Tibial artery (tissue), 4 donors: Measurements from ENCODE around the gene PRRT1B.

Experiments
- DNase-seq, 2 donors: peaks; one replicate each; pipeline ENCODE4 v3.0.0-alpha.2; 2019
- H3K27ac ChIP-seq, 2 donors: fragments of 200-600 bp; sonication (generic) in 1 of 2; 1 replicate in 1 of 2; 2 replicates in 1 of 2; pipeline ENCODE4 v1.5.1; 2018 to 2019; ENCODE audit warnings: mild to moderate bottlenecking in 1 of 2
- H3K27me3 ChIP-seq, 2 donors: fragments of 200-600 bp; sonication (generic) in 1 of 2; one replicate each; pipeline versions ENCODE4 v1.5.1 to v1.6.0; 2016 to 2019
- H3K36me3 ChIP-seq, 3 donors: fragments of 200-600 bp; sonication (generic) in 2 of 3; one replicate each; pipeline ENCODE4 v1.5.1; 2016 to 2019; ENCODE audit warnings: mild to moderate bottlenecking in 2 of 3
- H3K4me1 ChIP-seq, 4 donors: fragments of 200-600 bp; sonication (generic) in 2 of 4; 1 replicate in 3 of 4; 2 replicates in 1 of 4; pipeline ENCODE4 v1.5.1; 2016 to 2019
- H3K4me3 ChIP-seq, 2 donors: fragments of 200-600 bp; sonication (generic) in 1 of 2; 1 replicate in 1 of 2; 2 replicates in 1 of 2; pipeline ENCODE4 v1.5.1; 2018 to 2019; ENCODE audit warnings: mild to moderate bottlenecking in 2 of 2
- H3K9me3 ChIP-seq, 3 donors: fragments of 200-600 bp; sonication (generic) in 1 of 3; one replicate each; pipeline ENCODE4 v1.5.1; 2016 to 2019
- CTCF ChIP-seq, 2 experiments: fragments of 200-600 bp in 1 of 2; fragments of 450-650 bp in 1 of 2; IDR thresholded peaks; one replicate each; pipeline ENCODE4 v1.5.1; 2017 to 2019; ENCODE audit warnings: antibody characterized with exemption in 2 of 2, mild to moderate bottlenecking in 1 of 2, moderate library complexity in 1 of 2
- intact Hi-C: fragments of 100-400 bp; cut with DNase I; formaldehyde crosslinking; loops from one replicate; pipeline ENCODE4 v1.15.0; 2023; ENCODE audit warnings: low total_unique reads

The PRRT1B gene

DNA sequence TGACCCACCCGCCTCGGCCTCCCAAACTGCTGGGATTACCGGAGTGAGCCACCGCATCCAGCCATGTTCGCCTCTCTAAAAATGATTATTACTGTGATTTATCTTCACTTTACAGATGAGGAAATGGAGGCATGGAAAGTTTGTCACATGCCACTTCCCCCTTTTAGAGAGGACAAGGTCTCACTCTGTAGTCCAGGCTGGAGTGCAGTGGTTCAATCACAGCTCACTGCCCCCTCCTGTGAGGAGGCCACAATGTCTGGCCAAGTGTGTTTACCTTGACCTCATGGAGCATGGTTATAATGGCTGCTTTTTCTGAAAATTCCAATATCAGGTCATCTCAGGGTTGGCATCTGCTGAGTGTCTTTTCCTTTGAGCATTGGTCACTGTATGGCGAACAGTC lies 6.7 kb downstream of the PRRT1B start:
- Histone ChIP-seq H3K27ac (no peak overlapping the region), H3K36me3 (no peaks in the 10 kb centered on the region), H3K27me3 (peaks cover 0 to 77% of the 10 kb centered on the region in 2 donors), H3K4me3 (no peak overlapping the region), H3K4me1 (peaks cover 0 to 6% (median 1%) of the 10 kb centered on the region in 4 donors), H3K9me3 (no peaks in the 10 kb centered on the region)
- DNase-seq, result no peak
- TF ChIP-seq CTCF (IDR thresholded peaks at IDR 0.05), result no peak
- intact Hi-C loops, result no loop called here

GRCh38 chr9:131554087-131554842 lies 8.9 kb downstream of the PRRT1B start:
- intact Hi-C loops, result no loop called here
- Histone ChIP-seq H3K4me3 (no peak overlapping the region), H3K27ac (no peak overlapping the region), H3K9me3 (no peaks in the 10 kb centered on the region), H3K4me1 (peaks cover 0 to 3% (median 0%) of the 10 kb centered on the region in 4 donors), H3K36me3 (peaks cover 0 to 6% (median 0%) of the 10 kb centered on the region in 3 donors), H3K27me3 (peaks cover 0 to 57% of the 10 kb centered on the region in 2 donors)
- DNase-seq, result no peak
- no peak for TF ChIP-seq CTCF (IDR thresholded peaks at IDR 0.05)

GRCh38 chr9:131554843-131555351 lies 9.6 kb downstream of the PRRT1B start:
- Histone ChIP-seq H3K27ac (no peak overlapping the region), H3K9me3 (no peaks in the 10 kb centered on the region), H3K27me3 (peaks cover 0 to 52% of the 10 kb centered on the region in 2 donors), H3K36me3 (peaks cover 0 to 6% (median 0%) of the 10 kb centered on the region in 3 donors), H3K4me3 (no peak overlapping the region), H3K4me1 (peaks cover 0 to 3% (median 0%) of the 10 kb centered on the region in 4 donors)
- DNase-seq, result no peak
- TF ChIP-seq CTCF (IDR thresholded peaks at IDR 0.05), result no peak
- intact Hi-C loops, result no loop called here

DNA sequence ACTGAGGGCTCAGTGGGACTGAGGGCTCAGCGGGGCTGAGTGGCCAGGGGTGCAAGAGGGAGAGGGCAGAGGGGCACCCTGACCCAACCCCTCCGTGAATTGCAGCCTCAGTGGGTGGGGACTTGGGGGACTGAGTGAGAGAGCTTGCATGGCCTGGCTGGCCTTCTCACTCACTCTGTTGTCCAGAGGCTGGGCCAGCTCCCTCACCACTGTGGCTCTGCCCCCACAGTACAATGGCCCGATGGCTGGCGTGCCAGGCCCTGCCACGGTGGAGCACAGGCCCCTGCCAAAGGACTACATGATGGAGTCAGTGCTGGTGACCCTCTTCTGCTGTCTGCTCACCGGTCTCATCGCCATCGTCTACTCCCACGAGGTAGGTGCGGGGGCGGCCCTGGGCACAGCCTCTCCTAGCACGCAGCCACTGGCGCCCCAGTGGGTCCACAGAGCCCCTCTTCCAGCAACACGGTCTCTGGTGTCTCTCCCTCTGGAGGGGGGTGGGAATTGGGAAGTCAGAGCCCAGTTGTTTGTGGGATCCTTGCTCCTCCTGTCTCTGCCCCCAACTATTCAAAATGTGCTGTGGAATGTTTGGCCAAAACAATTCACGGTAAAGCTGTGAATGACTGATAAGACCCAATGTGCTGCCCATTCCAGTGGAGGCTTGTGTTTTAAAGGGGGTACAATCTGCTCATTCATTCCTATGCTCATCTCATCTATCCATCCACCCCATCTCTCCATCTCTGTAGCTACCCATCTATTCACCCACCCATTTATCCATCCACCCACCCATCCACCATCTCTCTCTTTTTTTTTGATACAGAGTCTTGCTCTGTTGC lies 10.7 kb downstream of the PRRT1B start:
- Histone ChIP-seq H3K4me3 (no peak overlapping the region), H3K27ac (no peak overlapping the region), H3K27me3 (peaks cover 0 to 52% of the 10 kb centered on the region in 2 donors), H3K9me3 (peaks cover 0 to 3% (median 0%) of the 10 kb centered on the region in 3 donors), H3K4me1 (peaks cover 0 to 3% (median 0%) of the 10 kb centered on the region in 4 donors), H3K36me3 (peaks cover 0 to 6% (median 0%) of the 10 kb centered on the region in 3 donors)
- no peak for DNase-seq
- no peak for TF ChIP-seq CTCF (IDR thresholded peaks at IDR 0.05)
- intact Hi-C loops, result no loop called here

- Histone ChIP-seq H3K27me3 (peaks cover 0 to 42% of the 10 kb centered on the region in 2 donors), H3K9me3 (peaks cover 0 to 11% (median 7%) of the 10 kb centered on the region in 3 donors), H3K36me3 (peaks cover 0 to 6% (median 0%) of the 10 kb centered on the region in 3 donors), H3K4me3 (no peak overlapping the region), H3K4me1 (peaks cover 0 to 3% (median 0%) of the 10 kb centered on the region in 4 donors), H3K27ac (no peak overlapping the region)
- intact Hi-C loops, result no loop called here
- no peak for TF ChIP-seq CTCF (IDR thresholded peaks at IDR 0.05)
- DNase-seq, result no peak
These were observed 12.7 kb downstream of the PRRT1B start for GRCh38 chr9:131557855-131558548.
